22Rv1 (cell line): ENCODE data around the gene C3orf85.

ENCODE experiments used
- H3K27ac ChIP-seq: fragments of 450-650 bp; 2 replicates; pipeline ENCODE4 v1.5.1; 2017
- CTCF ChIP-seq: fragments of 450-650 bp; IDR thresholded peaks from 2 replicates; pipeline ENCODE4 v1.5.1; 2017; ENCODE audit warnings: mild to moderate bottlenecking
- ZFX ChIP-seq: fragments of 450-650 bp; IDR thresholded peaks from 2 replicates; pipeline ENCODE4 v1.6.1; 2017; ENCODE audit warnings: antibody characterized with exemption, borderline replicate concordance

The C3orf85 gene

GRCh38 chr3:109149078-109149477, 12.6 kb downstream of the C3orf85 start:
- TF ChIP-seq ZFX (no peak), CTCF (no peak)
- no peak overlapping the region for H3K27ac ChIP-seq

- TF ChIP-seq CTCF (no peak), ZFX (no peak)
- no peak overlapping the region for H3K27ac ChIP-seq
These were observed 15.8 kb downstream of the C3orf85 start for GRCh38 chr3:109152320-109152719.

GRCh38 chr3:109154979-109155378, 18.5 kb downstream of the C3orf85 start:
- TF ChIP-seq ZFX (no peak), CTCF (no peak)

GRCh38 chr3:109155828-109156227, 19.3 kb downstream of the C3orf85 start:
- no peak overlapping the region for H3K27ac ChIP-seq
- TF ChIP-seq CTCF (no peak), ZFX (no peak)

More at GRCh38 chr3:109154979-109155378, 18.5 kb downstream of the C3orf85 start:
- H3K27ac ChIP-seq = no peak overlapping the region

- H3K27ac ChIP-seq = no peak overlapping the region
- TF ChIP-seq ZFX (no peak), CTCF (no peak)
These were observed 25.1 kb downstream of the C3orf85 start for GRCh38 chr3:109161487-109162123.

- no peak overlapping the region for H3K27ac ChIP-seq
- TF ChIP-seq CTCF (no peak), ZFX (no peak)
These were observed 29.4 kb downstream of the C3orf85 start for GRCh38 chr3:109165905-109166304.

GRCh38 chr3:109171479-109171878, 35.0 kb downstream of the C3orf85 start:
- no peak for TF ChIP-seq ZFX
- TF ChIP-seq CTCF = no peak
- no peak overlapping the region for H3K27ac ChIP-seq
